ENCODE results near the gene TRIM26. TPM values are rescaled to one million over a fixed set of nuclear protein-coding genes. Genes with fewer than 3 reads are reported as not detected.
"Not testable (repeated sequence)": the region's sequence is repeated elsewhere in the genome, so short reads cannot be mapped to it uniquely, and the experiment has no call there.

Gene TRIM26
- total and polyA plus RNA-seq, 5 experiments from 2014 or later: 22.7 to 47.0 (median 42.6) TPM

DNA sequence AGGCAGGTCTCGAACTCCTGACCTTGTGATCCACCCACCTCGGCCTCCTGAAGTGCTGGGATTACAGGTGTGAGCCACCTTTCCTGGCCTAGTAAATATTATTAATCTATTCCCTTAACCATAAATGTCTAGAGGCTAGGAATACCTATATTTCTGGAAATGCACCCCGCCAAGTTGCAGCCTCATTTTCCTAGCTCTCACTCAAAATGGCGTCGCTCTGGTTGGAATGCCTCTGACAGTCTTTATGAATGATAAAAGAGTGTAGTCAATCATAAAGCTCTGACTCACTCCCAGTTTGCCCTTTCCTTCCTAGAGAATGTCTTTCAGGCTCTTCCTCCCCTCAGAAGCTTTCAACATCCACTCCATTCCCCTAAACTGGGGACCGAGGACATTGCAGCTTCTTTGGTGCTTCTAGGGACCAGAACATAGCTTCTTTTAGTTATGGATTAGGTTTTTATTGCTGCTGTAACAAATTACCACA is 14.1 kb upstream of the TRIM26 start:
- ATAC-seq (no peak), DNase-seq (no peak)
- Mint-ChIP-seq H3K27ac (peak overlapping the region in 4 of 10 donors; percentile 4 to 79 (median 42)), H3K4me3 (peak overlapping the region in 2 of 10 donors; percentile 26 to 28), H3K36me3 (peaks cover 0 to 12% (median 11%) of the 10 kb centered on the region in 3 donors), H3K9me3 (peaks cover 5 to 25% (median 10%) of the 10 kb centered on the region in 9 donors), H3K4me1 (peaks cover 0 to 13% (median 4%) of the 10 kb centered on the region in 4 donors), H3K27me3 (peaks cover 0 to 11% (median 0%) of the 10 kb centered on the region in 5 donors)
- POLR2A ChIA-PET: interaction anchor here (0.6 to 1.7 kb wide), 3 partner anchors 13 to 1606 kb away, joined by 3 to 7 read pairs (median 6); partner anchors contain the start of gene TRIM26

DNA sequence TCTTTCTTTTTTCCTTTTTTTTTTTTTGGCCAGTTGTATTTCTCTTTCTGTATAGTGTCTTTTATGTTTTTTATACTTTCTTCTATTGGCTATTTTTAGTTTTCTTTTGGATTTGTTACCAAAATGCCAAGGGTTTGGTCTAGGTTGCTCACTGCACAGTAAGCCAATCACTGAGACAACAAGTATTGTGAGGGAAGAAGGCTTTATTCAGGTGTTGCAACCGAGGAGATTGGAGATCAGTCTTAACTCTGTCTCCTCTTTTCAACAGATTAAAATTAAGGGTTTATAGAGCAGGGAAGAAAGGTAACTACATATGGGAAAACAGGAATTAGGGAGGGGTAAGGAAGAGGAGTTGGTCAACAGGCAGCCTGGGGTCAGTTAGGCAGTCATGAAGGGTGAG is 10.1 kb upstream of the TRIM26 start:
- peaks cover 0 to 12% (median 11%) of the 10 kb centered on the region in 3 donors for H3K36me3 Mint-ChIP-seq
- no peak overlapping the region for H3K4me3 Mint-ChIP-seq
- H3K9me3 Mint-ChIP-seq: peaks cover 5 to 26% (median 10%) of the 10 kb centered on the region in 9 donors
- H3K27me3 Mint-ChIP-seq: peaks cover 0 to 11% (median 0%) of the 10 kb centered on the region in 5 donors
- no peak for ATAC-seq
- POLR2A ChIA-PET: no interaction called here
- no peak overlapping the region for H3K27ac Mint-ChIP-seq
- H3K4me1 Mint-ChIP-seq: peaks cover 7 to 19% (median 11%) of the 10 kb centered on the region in 4 donors
- no peak for DNase-seq

- ATAC-seq, H3K4me1 Mint-ChIP-seq, POLR2A ChIA-PET, DNase-seq, H3K4me3 Mint-ChIP-seq: not testable (repeated sequence)
- Mint-ChIP-seq H3K9me3 (peaks cover 5 to 26% (median 10%) of the 10 kb centered on the region in 9 donors), H3K27me3 (peaks cover 0 to 11% (median 0%) of the 10 kb centered on the region in 5 donors), H3K27ac (peak overlapping the region in 1 of 10 donors; percentile 85), H3K36me3 (peaks cover 0 to 12% (median 11%) of the 10 kb centered on the region in 3 donors)
Observed at GRCh38 chr6:30221956-30222355, 8.8 kb upstream of the TRIM26 start.

- Mint-ChIP-seq H3K27me3 (peaks cover 0 to 11% (median 0%) of the 10 kb centered on the region in 5 donors), H3K9me3 (peaks cover 5 to 26% (median 10%) of the 10 kb centered on the region in 9 donors), H3K36me3 (peaks cover 0 to 12% (median 11%) of the 10 kb centered on the region in 3 donors)
- POLR2A ChIA-PET: interaction anchor here (0.9 kb wide), 1 partner anchor 105 kb away, joined by 3 read pairs; no protein-coding TSS in a partner anchor
- not testable (repeated sequence) for H3K4me1 Mint-ChIP-seq, H3K4me3 Mint-ChIP-seq, H3K27ac Mint-ChIP-seq, DNase-seq, ATAC-seq
Observed at GRCh38 chr6:30221395-30221794, 8.2 kb upstream of the TRIM26 start.

DNA sequence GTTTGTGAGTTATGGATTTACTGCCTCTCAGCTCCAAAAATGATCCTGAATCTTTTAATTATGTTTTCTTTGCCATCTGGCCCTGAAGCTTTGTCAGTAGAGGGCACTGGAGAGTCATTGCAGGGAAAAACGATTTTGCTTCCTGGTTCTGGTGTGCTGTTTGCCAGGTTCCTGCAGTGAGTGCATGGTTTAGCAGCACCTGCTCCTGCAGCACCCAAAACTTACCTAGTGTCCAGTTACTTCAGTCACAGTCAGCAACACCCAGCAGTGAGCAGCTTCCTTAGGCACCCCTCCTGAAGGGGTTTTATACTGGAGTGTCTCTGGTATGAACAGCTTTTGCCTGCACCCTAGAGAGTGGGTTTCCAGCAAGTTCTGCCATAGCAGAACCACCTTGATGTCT is 6.0 kb upstream of the TRIM26 start:
- ATAC-seq (peak; percentile 60 to 63), DNase-seq (peak in 9 of 10 donors; percentile 31 to 74 (median 46))
- H3K27ac Mint-ChIP-seq: peak overlapping the region in 7 of 10 donors; percentile 7 to 80 (median 74)
- H3K9me3 Mint-ChIP-seq: peaks cover 5 to 20% (median 10%) of the 10 kb centered on the region in 9 donors
- POLR2A ChIA-PET: interaction anchor here (1.2 kb wide), 1 partner anchor 180 kb away, joined by 3 read pairs; no protein-coding TSS in a partner anchor
- no peaks in the 10 kb centered on the region for H3K27me3 Mint-ChIP-seq
- H3K36me3 Mint-ChIP-seq: peaks cover 0 to 11% (median 9%) of the 10 kb centered on the region in 3 donors
- peaks cover 15 to 25% (median 19%) of the 10 kb centered on the region in 4 donors for H3K4me1 Mint-ChIP-seq
- peak overlapping the region in 1 of 10 donors; percentile 28 for H3K4me3 Mint-ChIP-seq

- peak overlapping the region in 6 of 10 donors; percentile 37 to 92 (median 72) for H3K4me3 Mint-ChIP-seq
- ATAC-seq: no peak
- H3K9me3 Mint-ChIP-seq: no peaks in the 10 kb centered on the region
- POLR2A ChIA-PET: interaction anchor here (0.6 kb wide), 1 partner anchor 769 kb away, joined by 4 read pairs; no protein-coding TSS in a partner anchor
- DNase-seq: no peak
- H3K27me3 Mint-ChIP-seq: no peaks in the 10 kb centered on the region
- peaks cover 0 to 5% (median 3%) of the 10 kb centered on the region in 3 donors for H3K36me3 Mint-ChIP-seq
- peaks cover 28 to 44% (median 39%) of the 10 kb centered on the region in 4 donors for H3K4me1 Mint-ChIP-seq
- peak overlapping the region; percentile 38 to 99 (median 84) for H3K27ac Mint-ChIP-seq
Observed at GRCh38 chr6:30216096-30216495, 2.9 kb upstream of the TRIM26 start.

DNA sequence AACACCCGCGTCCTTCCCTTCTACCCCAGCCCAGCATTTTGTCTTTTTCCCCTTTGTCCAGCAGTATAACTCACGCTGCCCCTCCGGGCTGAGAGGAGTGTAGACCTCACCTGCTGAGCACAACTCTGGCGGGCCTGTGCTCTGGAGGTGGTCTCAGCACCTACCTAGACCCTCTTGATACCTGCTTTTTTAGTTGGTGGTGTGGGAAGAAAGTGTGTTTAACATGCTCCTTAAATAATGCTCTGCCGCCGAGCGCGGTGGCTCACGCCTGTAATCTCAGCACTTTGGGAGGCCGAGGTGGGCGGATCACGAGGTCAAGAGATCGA is 1.4 kb upstream of the TRIM26 start:
- H3K9me3 Mint-ChIP-seq: no peaks in the 10 kb centered on the region
- DNase-seq (peak in 1 of 10 donors; percentile 12), ATAC-seq (no peak)
- H3K4me3 Mint-ChIP-seq: peak overlapping the region; percentile 92 to 100 (median 96)
- H3K27me3 Mint-ChIP-seq: no peaks in the 10 kb centered on the region
- H3K36me3 Mint-ChIP-seq: peaks cover 0 to 11% (median 5%) of the 10 kb centered on the region in 3 donors
- POLR2A ChIA-PET: interaction anchor here (0.9 to 2.9 kb wide), 6 partner anchors 25 to 1438 kb away, joined by 3 to 36 read pairs (median 4); partner anchors contain the start of genes BAG6, POLR1H and TRIM39
- H3K4me1 Mint-ChIP-seq: peaks cover 36 to 56% (median 51%) of the 10 kb centered on the region in 4 donors
- H3K27ac Mint-ChIP-seq: peak overlapping the region; percentile 93 to 100 (median 99)

- peak overlapping the region; percentile 92 to 100 (median 96) for H3K4me3 Mint-ChIP-seq
- ATAC-seq (peak; percentile 55 to 58), DNase-seq (peak; percentile 60 to 86 (median 72))
- POLR2A ChIA-PET: interaction anchor here (0.9 to 2.9 kb wide), 10 partner anchors 14 to 1438 kb away, joined by 3 to 36 read pairs (median 3); partner anchors contain the start of genes BAG6, HLA-A, POLR1H and TRIM39
- peak overlapping the region; percentile 93 to 100 (median 99) for H3K27ac Mint-ChIP-seq
- H3K36me3 Mint-ChIP-seq: peaks cover 0 to 12% (median 5%) of the 10 kb centered on the region in 3 donors
- no peaks in the 10 kb centered on the region for H3K9me3 Mint-ChIP-seq
- peaks cover 32 to 53% (median 50%) of the 10 kb centered on the region in 4 donors for H3K4me1 Mint-ChIP-seq
- no peaks in the 10 kb centered on the region for H3K27me3 Mint-ChIP-seq
Observed at GRCh38 chr6:30213957-30214656, 901 bp upstream of the TRIM26 start.

DNA sequence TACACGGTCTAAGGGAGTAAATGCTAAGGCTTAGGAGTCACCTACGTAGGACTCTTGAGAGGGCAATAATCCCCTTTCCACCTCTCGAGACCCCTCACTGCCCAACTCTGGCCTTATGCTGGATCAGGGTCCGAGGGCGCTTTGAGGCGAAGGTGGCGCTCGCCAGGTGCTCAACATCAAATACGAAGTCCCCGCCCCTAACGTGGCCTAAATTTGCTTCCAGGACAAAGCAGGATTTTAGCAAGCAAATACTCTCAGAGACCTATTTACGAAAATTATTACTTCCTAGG is 406 bp upstream of the TRIM26 start:
- POLR2A ChIA-PET: interaction anchor here (0.8 to 2.9 kb wide), 12 partner anchors 14 to 1439 kb away, joined by 3 to 36 read pairs (median 3); partner anchors contain the start of genes BAG6, HLA-A, POLR1H and TRIM39
- H3K27me3 Mint-ChIP-seq: no peaks in the 10 kb centered on the region
- no peak for ATAC-seq
- H3K36me3 Mint-ChIP-seq: peaks cover 0 to 15% (median 5%) of the 10 kb centered on the region in 3 donors
- H3K27ac Mint-ChIP-seq: peak overlapping the region; percentile 93 to 100 (median 99)
- H3K4me3 Mint-ChIP-seq: peak overlapping the region; percentile 92 to 100 (median 96)
- peaks cover 36 to 56% (median 54%) of the 10 kb centered on the region in 4 donors for H3K4me1 Mint-ChIP-seq
- no peaks in the 10 kb centered on the region for H3K9me3 Mint-ChIP-seq
- DNase-seq: no peak

DNA sequence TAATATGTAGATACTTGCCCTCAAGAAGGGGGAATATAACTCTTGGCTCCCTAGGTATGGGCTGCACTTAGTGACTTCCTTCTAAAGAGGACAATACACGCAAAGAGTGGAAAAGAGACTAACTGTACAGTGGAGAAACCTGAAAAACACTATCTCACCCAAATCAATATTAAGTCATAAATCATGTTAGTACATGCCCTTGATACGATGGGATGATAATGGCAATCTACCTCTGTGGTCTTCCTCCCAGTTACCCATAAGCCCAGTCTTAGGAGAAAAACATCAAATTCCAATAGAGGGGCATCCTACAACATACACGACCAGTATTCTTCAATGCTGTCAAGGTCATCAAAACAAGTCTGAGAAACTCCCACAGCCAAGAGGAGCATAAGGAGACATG is 1.3 kb downstream of the TRIM26 start:
- DNase-seq (no peak), ATAC-seq (no peak)
- Mint-ChIP-seq H3K27ac (peak overlapping the region in 9 of 10 donors; percentile 92 to 100 (median 99)), H3K9me3 (no peaks in the 10 kb centered on the region), H3K36me3 (peaks cover 0 to 22% (median 5%) of the 10 kb centered on the region in 3 donors), H3K27me3 (no peaks in the 10 kb centered on the region), H3K4me3 (peak overlapping the region; percentile 92 to 100 (median 96)), H3K4me1 (peaks cover 45 to 74% (median 70%) of the 10 kb centered on the region in 4 donors)
- POLR2A ChIA-PET: interaction anchor here (1.4 to 2.9 kb wide), 2 partner anchors 115 to 744 kb away, joined by 4 to 36 read pairs; partner anchors contain the start of gene TRIM39

- Mint-ChIP-seq H3K27me3 (no peaks in the 10 kb centered on the region), H3K36me3 (peaks cover 0 to 24% (median 5%) of the 10 kb centered on the region in 3 donors), H3K4me1 (peaks cover 45 to 80% (median 76%) of the 10 kb centered on the region in 4 donors), H3K27ac (peak overlapping the region in 3 of 10 donors; percentile 56 to 99 (median 72)), H3K9me3 (no peaks in the 10 kb centered on the region), H3K4me3 (peak overlapping the region in 9 of 10 donors; percentile 50 to 99 (median 96))
- POLR2A ChIA-PET: no interaction called here
- no peak for ATAC-seq
- no peak for DNase-seq
Observed at GRCh38 chr6:30211306-30211705, 1.9 kb downstream of the TRIM26 start.

GRCh38 chr6:30207619-30208295 is 5.4 kb downstream of the TRIM26 start:
- no peaks in the 10 kb centered on the region for H3K9me3 Mint-ChIP-seq
- H3K27me3 Mint-ChIP-seq: no peaks in the 10 kb centered on the region
- peaks cover 0 to 41% (median 0%) of the 10 kb centered on the region in 3 donors for H3K36me3 Mint-ChIP-seq
- peaks cover 41 to 85% (median 82%) of the 10 kb centered on the region in 4 donors for H3K4me1 Mint-ChIP-seq
- peak overlapping the region in 6 of 10 donors; percentile 7 to 90 (median 54) for H3K27ac Mint-ChIP-seq
- DNase-seq (no peak), ATAC-seq (no peak)
- peak overlapping the region in 5 of 10 donors; percentile 0 to 55 (median 19) for H3K4me3 Mint-ChIP-seq
- POLR2A ChIA-PET: no interaction called here
